GM21381 (cell line): Measurements from ENCODE around the gene GRID1.

ENCODE experiments used
- ATAC-seq: cut with Tn5 transposase; IDR thresholded peaks from one replicate; pipeline ENCODE4 v1.9.1; 2021; ENCODE audit warnings: mild to moderate bottlenecking, moderate library complexity; ENCODE audit not compliant: unreplicated experiment

Gene GRID1

DNA sequence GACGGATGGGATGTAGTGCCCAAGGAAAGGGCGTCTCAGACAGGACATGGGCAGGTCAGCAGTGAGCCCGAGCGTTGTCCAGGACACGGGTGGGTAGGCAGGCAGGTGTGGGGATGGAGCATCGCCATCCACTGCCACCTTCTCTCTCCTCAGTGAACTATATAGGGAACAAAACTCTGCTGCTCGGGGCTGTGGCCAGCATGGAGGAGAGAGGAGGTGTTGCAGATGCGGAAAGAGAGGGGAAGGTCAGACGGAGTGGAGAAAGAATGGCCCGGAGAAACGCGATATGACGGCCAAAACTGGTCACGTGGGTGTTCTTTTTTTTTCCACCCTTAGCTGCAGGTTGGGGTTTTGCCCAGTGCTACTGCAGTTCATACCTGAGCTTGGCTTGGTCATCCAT lies 71.2 kb downstream of the GRID1 start:
- ATAC-seq: no peak

DNA sequence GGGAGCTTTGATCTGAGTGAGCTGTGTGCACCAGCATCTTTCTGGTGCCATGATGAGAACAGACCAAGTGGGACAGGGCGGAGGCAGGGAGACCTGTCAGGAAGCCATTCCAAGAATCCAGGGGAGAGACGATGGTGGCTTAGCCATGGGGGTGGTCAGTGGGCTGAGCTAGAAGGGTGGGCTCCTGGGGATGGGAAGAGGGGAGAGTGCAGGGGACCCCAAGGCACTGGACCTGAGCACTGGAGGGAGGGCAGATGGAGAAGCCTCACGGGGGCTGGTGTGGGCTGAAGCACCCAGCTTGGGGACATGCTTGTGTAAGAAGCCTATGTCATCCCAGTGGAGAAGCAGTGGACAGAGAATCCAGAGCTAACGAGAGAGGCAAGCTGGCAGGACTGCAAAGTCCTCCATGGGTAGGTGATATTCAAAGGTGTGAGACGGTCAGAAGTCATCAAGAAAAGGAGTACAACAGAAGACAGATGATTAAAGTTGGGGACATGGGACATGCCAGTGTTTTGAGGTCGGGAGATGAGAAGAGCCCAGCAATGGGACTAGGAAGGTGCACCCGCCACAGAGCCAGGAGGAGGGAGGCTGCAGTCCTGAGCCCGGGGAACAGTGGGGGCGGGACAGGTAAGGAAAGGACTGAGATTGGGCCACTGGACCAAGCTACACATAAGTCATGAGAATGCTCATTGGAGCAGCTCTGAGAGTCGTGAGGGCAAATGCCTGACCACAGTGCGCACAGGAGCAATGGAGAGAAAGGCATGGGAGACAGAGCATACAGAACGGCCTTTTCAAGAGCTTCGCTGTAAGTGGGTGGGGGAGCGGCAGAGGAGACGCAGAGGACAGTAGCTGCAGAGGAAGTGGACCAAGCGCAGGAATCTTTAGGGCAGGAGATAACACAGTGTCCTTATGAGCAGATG lies 72.0 kb downstream of the GRID1 start:
- ATAC-seq: no peak

DNA sequence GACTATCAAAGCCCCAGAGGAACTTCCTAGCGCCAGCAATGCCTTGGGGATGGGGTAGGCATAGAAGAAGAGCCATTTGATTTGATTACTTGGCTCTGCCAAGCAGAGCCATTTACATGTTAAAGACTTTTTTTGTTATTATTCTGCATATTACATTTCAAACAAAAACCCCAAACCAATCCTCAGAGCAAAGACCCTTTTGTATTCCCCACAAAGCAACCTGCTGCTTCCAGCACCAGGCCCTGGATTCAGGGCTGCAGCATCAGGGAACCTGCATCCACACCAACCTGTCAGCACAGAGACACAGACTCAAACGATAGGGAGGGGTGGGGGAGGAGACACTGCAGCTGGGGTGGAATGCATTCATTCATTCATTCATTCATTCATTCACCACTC lies 73.2 kb downstream of the GRID1 start:
- no peak for ATAC-seq

DNA sequence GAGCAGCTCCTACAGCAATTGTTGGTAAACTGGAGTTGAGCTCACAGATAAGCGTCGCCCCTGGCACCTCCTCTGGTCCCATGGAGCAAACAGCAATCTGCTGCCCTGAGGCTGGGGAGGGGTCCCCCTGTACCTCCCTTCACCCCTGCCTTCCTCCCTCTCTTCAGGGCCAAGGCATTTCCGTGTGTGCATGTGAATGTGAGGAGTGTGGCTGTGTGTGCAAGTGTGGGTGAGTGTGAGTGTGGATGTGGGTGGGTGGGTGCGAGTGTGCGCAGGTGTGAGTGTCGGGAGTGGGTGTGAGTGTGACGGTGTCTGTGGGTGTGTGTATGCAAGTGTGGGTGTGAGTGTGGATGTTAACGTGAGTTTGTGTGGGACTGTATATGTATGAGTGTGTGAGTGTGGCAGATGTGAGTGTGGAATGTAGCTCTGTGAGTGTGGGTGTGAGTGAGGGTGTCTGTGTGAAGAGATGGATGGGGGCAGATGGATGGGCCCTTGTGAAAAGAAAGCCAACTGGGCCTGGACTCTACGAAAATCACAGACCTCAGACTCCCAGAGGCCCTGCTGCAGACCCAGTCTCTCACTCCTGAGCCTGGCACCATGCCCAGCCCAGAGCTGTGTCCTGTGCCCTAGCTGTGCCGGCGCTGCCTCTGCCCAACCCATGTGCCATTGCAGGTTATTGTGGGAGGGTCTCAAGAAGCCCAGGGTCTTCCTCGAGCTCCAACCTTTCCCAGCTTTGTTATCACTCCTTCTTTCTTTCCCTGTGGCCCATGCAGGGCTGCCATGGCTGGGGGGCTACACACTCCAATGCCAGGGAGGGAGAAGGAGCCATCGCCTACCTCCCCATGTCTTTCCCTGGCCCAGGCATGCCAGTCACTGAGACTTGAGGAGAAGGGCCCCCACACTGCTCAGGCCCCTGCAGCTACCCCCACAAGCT lies 73.9 kb downstream of the GRID1 start:
- ATAC-seq: no peak

DNA sequence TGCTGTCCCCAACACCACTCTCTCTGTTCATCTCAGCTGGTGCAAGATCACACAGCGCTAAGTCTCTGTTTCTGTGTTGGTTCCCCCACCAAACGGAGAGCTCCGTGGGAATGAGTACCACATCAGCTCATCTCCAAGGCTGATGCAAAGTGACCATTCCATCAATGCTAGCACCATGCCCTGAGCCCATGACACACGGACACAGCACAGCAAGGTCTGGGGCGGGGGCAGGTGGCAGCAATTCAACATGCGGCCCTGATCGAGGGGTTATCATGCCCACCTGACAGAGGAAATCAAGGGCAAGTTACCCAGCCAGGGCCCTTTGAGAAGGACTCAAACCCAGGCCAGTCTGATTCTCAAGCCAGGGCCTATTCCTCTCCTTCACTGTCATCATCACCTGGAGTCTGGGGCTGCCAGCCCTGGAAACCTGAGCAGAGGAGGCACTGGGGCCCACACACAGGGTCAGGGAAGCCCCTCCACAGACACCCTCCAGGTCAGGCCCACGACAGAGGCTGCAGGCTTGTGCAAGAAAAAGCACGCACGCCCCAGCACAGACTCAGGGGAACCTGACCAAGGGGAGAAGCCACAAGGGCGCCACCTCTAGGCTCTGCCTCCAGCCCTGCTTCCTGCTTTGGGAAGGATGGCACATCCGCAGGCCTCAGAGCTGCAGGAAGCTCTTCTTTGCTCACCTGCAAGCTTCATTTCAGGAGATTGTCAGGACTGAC lies 74.8 kb downstream of the GRID1 start:
- no peak for ATAC-seq

DNA sequence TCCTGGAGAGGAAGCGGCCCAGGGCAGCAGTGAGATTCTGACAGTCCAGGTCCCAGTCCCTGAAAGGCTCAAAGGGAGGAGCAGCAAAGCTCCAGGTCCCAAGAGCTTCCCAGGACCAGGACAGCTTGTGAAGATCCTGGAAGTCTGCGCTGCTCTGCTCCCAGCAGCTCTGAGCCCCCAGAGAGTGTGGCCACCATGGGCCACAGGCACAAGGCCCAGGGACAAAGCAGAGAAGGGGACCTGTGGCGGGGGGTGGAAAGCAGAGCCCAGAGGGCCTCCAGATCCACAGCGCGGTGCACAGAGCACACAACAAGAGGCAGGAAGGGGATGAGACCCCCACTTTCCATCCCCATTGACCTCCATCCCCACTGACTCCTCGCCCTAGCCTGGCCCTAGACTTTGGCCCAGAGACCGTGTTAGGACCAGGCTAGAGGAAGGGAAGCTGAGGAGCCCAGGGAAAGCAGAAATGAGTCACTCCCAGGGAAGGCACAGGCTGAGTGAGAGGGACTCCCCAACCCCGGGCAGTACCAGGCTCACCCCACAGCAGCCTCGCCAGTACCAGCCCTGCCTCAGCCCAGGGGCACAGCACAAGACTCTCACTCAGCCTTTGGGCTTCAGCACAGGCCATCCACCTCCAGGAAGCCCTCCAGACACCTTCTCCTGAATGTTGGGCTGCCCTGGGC lies 75.5 kb downstream of the GRID1 start:
- no peak for ATAC-seq

DNA sequence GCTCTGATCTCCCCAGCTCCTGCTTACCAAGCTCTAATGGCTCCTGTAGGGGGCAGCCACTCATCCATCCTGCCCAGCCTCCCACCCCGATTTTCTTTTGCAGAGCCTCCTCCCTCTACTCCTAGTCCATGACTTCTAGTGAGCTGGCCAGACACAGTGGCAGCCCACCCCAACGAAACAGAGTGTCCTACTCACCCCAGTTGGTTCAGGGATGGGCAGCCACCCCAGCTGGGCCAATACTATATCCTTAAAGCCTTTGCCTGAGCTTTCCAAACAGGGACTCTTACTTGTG lies 77.1 kb downstream of the GRID1 start:
- ATAC-seq: no peak

DNA sequence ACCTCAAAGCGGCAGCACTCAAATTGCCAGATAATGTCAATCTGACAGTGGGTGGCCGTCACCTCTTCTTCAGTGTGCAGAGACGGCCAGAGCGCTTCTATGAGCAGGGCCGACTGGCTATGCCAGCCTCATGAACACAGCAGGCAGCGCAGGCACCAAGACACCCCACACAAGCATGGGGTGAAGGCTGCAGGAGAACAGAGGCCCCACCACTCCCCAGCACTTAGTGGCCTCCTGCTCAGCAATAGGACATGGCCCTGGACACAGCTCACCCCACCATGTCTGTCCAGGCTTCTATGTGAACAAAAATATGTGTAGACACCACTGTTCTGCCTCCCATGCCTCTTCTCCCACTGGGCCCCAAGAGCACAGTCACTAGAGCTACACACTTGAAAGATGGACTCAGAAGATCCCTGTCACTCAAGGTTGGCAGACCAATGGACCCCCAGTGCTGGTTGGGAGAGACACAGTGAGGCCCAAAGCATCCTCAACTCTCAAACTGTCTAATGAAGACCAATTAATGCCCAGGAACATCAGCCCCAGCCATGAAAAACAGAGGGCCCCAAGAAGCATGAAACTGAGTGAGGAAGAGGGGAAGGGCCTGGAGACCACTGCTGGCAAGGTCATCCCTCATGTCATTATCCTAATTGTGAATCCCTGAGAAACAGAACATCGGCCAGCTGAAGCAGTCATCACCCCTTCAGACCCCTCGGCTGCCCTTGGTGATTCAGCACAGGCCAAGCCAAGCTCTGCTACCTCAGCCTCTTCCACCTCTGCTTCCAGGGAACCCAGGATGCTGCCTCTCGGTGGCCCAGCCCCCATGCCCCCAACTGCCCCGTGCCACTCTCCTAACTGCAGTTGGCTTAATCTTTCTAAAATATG lies 77.7 kb downstream of the GRID1 start:
- ATAC-seq: no peak

DNA sequence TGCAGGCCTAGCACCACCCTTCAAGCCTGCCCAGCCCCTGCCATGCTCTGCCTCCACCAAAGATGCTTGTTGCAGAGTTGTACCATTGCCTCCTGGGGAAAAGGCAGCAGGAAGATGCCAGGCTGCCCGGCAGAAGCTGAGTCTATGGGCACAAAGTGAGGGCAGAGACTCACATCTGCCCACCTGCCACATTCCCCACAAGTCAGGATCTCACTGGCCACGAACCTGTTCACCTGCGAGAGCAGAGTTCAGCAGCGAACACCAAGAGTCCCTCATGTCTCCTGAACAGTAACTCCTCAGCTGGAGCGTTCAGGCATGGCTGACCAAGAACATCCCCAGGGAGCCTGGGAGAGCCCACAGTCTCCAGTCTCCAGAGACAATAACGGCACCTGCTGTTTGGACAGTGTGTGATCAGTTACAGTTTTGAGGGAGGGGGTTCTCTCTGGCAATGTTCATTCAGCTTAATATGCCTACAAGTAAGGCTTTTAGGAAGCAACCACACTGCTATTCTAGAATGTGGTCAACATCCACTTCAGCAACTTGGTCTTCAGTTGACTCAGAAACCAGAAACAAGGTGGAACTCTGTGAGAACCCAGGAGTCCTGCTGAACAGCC lies 78.5 kb downstream of the GRID1 start:
- ATAC-seq: no peak

DNA sequence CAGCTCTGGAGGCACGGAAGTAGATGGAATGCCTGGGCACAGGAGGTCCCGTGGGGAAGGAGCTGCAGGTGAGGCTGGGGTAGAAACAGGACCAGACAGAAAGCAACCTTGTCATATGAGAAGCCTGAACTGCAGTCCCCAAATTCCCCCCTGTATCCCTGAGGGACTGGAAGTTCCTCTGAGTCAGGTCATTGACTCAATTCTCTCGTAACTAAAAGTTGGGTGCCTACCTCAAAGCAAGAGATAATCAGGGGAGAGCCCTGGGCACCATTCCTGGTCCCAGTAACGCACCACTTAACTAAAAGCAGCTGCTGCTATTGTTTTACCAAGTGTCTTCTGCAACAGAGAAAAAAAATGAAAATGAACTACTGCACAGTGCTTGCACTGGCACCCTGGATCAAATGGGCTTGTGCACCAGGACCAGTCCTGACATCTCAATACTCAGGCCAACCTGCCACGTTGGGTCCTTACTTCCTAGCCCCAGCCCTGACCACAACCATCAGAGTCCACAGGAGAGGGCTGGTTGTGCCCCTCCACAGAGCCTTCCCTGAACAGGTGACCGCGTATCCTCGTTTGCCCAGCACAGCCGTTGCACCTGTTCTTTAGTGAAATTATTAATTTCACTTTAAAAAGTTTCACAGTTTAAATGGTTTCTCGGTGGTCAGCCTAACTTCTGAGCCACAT lies 79.3 kb downstream of the GRID1 start:
- ATAC-seq: no peak

DNA sequence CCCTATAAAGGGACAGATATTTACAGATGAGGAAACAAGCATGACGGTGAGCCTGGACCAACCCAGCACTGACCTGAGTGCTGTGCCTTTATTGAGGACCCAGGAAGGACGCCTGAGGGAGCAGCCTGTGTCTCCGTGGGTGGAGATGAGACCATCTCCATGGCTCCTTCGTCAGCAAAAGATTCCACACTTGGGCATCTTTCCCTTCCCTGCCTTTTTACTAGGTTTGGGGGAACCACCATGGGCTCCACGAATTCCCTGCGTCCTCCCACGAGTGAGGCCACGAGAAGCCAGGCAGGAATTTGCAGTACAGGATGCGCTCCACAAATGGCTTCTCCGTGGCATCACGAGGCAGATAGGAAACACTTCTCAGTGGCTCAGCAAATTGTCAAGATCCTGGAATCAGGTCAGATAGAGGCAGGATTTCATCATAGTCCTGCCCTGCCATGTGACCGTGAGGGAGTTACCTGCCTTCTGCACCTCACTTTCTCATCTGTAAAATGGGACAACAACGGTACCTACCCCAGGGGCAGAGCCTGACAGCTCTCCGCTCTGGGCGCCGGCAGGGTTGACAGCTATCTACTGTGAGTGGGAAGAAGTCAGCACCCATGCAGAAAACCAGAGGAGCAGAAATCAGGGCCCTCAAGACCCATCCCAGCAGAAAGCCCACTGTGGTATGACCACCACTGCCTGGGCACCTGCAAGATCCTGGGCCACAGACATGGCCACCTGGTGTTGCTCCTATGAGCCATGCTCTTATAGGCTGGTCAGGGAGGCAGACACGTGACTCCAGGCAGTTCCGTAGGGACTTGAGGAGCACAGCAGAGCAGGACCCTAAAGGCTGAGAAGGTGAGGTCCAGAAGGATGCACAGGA lies 80.1 kb downstream of the GRID1 start:
- ATAC-seq: no peak

DNA sequence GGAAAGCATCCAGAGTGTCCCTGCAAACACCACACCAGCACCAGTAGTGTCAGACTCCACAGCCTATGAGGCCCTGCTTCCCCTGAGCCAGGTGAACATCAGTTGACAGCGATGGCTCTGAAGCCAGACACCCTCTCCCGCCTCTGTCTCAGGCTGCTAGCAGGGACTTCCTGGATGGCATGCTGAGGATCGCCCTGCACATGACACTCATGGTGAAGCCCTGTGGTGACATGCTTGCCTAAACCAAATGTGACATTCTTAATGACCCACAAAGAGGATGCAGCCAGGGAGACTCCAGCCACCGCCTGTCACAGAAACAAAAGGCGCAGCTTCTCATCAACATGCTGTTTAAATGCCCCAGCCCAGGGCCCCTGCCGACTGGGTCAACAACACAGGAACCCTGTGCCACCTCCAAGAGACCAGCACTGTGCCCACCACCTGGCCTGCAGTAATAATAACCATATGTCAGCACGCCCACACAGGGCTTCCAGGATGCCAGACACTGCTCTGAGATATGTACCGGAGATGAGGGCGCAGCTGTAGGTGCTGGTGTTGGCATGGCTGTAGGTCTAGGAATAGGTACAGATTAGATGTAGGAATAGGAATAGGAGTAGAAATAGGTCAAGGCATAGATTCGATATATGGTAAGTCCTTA lies 81.3 kb downstream of the GRID1 start:
- no peak for ATAC-seq

DNA sequence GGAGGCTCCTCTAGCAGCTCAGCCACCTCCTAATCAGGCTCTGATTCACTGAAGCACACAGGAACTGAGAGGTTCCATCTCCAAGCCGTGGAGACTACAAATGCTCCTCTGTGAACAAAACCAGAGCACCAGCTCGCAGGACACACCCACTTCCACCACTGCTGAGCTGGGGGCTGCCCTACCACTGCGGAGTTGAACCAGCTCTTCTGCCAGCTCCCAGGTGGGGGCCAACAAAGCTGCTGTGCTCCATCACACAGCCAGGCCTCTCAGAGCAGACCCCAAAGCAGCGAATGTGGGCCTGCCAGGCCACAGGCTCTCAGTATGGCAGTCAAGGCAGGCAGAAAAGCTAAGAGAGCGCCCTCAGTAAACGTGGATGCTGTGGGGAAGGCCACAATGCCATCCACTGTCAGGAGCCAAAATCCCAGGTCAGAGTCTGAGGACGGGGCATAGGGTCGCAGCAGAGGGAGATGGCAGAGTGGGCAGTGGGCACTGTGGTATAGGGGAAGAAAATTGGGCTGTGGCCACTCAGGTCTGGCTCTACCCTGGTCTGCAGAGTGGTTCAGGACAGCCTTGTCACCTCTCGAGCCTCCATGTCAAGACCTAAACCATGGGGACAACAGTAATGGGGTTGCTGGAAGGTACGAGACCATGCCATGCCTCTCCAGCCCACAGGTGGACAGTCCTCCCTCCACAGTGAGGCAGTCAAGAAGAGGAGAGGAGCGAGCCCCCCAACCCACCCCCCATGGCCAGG lies 82.1 kb downstream of the GRID1 start:
- ATAC-seq: no peak

DNA sequence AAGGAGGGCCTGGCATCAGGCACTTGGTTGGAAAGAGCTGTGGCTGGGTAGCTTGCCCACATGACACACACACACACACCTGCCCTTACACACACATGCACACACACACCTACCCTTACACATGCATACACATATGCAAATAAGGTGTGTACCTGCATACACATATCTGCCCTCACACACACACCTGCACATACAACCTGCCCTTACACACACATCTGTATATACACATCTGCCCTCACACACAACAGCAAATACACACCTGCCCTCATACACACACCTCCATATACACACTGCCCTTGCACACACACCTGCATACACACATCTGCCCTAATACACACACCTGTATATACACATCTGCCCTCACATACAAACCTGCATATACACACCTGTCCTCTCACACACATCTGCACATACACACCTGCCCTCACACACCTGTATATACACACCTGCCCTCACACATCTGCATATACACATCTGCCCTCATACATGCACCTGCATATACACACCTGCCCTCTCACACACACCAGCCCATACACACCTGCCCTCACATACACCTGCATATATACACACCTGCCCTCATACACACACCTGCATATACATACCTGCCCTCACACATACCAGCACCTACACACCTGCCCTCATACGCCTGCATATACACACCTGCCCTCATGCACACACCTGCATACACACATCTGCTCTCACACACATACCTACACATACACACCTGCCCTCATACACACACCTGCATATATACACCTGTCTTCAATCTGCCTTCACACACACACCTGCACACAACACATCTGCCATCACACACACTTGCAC lies 82.9 kb downstream of the GRID1 start:
- no peak for ATAC-seq

DNA sequence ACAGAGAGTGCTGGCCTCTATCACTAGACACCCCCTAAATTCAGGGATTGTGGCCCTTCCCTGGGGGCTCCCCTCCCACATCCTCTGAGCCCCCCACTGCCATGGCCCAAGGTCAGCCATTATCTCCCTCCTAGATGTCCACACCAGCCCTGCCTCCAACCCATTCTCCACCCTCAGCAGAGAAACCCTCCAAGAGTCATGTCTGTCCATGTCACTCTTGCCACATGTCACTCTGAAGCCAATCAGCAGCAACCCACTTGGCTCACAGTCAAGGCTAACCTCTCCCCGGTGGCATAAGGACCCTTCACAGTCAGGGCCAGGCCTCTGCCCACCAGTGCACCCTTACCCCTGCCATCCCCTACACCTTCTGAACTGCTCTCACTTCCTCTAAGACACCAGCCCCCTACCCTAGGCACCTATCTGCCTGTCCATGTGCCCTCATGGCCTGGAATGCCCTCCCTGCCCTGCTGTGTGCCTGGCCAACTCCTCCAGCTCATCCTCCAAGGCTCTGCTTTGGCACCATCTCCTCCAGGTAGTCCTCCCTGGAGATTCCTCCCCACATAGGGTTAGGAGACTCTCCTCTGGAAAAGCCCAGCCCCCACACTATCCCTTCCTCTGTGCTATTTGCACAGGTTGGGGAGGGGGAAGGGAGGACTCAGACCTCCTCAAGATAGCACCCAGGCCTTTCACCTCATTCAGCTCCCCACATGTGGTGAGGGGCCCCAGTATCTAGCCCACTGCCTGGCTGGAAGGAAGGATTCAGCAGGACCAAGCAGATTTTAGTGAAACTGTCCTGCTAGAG lies 83.7 kb downstream of the GRID1 start:
- ATAC-seq: no peak
